Psoas muscle (tissue), 8 donors: ENCODE data around the gene TK1. TPM values are rescaled to one million over a fixed set of nuclear protein-coding genes. Genes with fewer than 3 reads are reported as not detected.

Experiments used
- ATAC-seq, 4 donors: fragments of 200-7000 bp; cut with Tn5 transposase; one replicate each; pipeline ENCODE4 v1.9.1; 2020; ENCODE audit warnings: moderate library complexity in 3 of 4, mild to moderate bottlenecking in 2 of 4
- DNase-seq, 2 donors: peaks; one replicate each; pipeline ENCODE4 v3.0.0-alpha.2; 2020
- H3K27ac ChIP-seq: fragments of 200-600 bp; one replicate; pipeline ENCODE4 v1.8.0; 2022
- H3K27me3 ChIP-seq, 3 donors: fragments of 200-600 bp in 1 of 3; one replicate each; pipeline versions ENCODE4 v1.6.1 to v1.8.0; 2013 to 2022; ENCODE audit warnings: low read length in 2 of 3, mild to moderate bottlenecking in 2 of 3, moderate library complexity in 1 of 3; ENCODE audit not compliant: insufficient read depth in 3 of 3
- H3K36me3 ChIP-seq, 2 donors: fragments of 200-600 bp in 1 of 2; one replicate each; pipeline versions ENCODE4 v1.6.1 to v1.8.0; 2013 to 2022; ENCODE audit warnings: low read depth in 1 of 2, mild to moderate bottlenecking in 1 of 2, moderate library complexity in 1 of 2; ENCODE audit not compliant: insufficient read depth in 1 of 2
- H3K4me1 ChIP-seq: fragments of 200-600 bp; one replicate; pipeline ENCODE4 v1.8.0; 2022
- H3K4me3 ChIP-seq: fragments of 200-600 bp; one replicate; pipeline ENCODE4 v1.8.0; 2022; ENCODE audit warnings: mild to moderate bottlenecking
- H3K9me3 ChIP-seq: fragments of 200-600 bp; one replicate; pipeline ENCODE4 v1.8.0; 2022
- CTCF ChIP-seq: fragments of 200-600 bp; IDR thresholded peaks from one replicate; pipeline ENCODE4 v1.8.0; 2022; ENCODE audit warnings: antibody characterized with exemption
- WGBS, 3 donors: extraction: QIAGEN DNeasy Blood & Tissue Kit; methylation state at CpG; one replicate each; pipeline versions ENCODE4 v1.1.6 to v1.1.7; 2013; 5-methylcytosine and 5-hydroxymethylcytosine counted together
- intact Hi-C, 2 donors: fragments of 100-400 bp; cut with DNase I; formaldehyde crosslinking; loops; one replicate each; pipeline versions ENCODE4 v1.11.0 to v1.14.2; 2022
- polyA plus RNA-seq, 3 donors: library from polyadenylated mRNA; stranded (reverse); fragments of 200-250 nt; gene quantifications; one replicate each; pipeline ENCODE4 v1.2.3, GENCODE V29; 2013
- total RNA-seq, 4 donors: library from RNA; stranded (reverse); fragmentation: NEBNext Ultra II Directional in 2 of 4; extraction: Animal tissue kit (Norgen Biotek cat#: 25700) in 2 of 4; gene quantifications; one replicate each; pipeline versions ENCODE4 v1.2.1 to v1.2.4, GENCODE V29; 2021 to 2023
- donor health status: healthy with polysubstance abuse.
- donor health status: DM: no; HTN: no; CAD: no; lungs with moderate emphysema.
- donor health status: Bipolar disorder and iron deficiency.
- donor health status: healthy.
- donor health status: DM: yes; HTN: yes; CAD: no.
- donor health status: DM: no; HTN: no; CAD: no.
- donor health status: DM: no; HTN: no; CAD: no.
- donor health status: DM: yes; HTN: yes; CAD: no.

The TK1 gene
- total and polyA plus RNA-seq, 7 donors: 0.68 to 3.1 (median 1.5) TPM

- 80 to 83% (median 81%) methylated on average over 11 of the region's 11 CpGs for WGBS, 3 donors
- H3K9me3 ChIP-seq: no peaks in the 10 kb centered on the region
- no peaks in the 10 kb centered on the region for H3K36me3 ChIP-seq
- ATAC-seq (no peak), DNase-seq (no peak)
- H3K27ac ChIP-seq: no peak overlapping the region
- H3K4me3 ChIP-seq: no peak overlapping the region
- no peak for TF ChIP-seq CTCF
- H3K27me3 ChIP-seq: no peaks in the 10 kb centered on the region
- intact Hi-C loops: no loop called here
- no peaks in the 10 kb centered on the region for H3K4me1 ChIP-seq
These were observed 24.2 kb upstream of the TK1 start for GRCh38 chr17:78211032-78211431.

GRCh38 chr17:78210111-78210510 is 23.3 kb upstream of the TK1 start:
- Histone ChIP-seq H3K4me1 (no peaks in the 10 kb centered on the region), H3K36me3 (no peaks in the 10 kb centered on the region), H3K4me3 (no peak overlapping the region), H3K27me3 (no peaks in the 10 kb centered on the region), H3K9me3 (no peaks in the 10 kb centered on the region), H3K27ac (no peak overlapping the region)
- 78 to 81% (median 79%) methylated on average over 9 to 10 of the region's 10 CpGs for WGBS, 3 donors
- ATAC-seq: no peak
- intact Hi-C loops: no loop called here
- no peak for TF ChIP-seq CTCF
- DNase-seq: no peak

GRCh38 chr17:78208486-78208885 is 21.6 kb upstream of the TK1 start:
- no peaks in the 10 kb centered on the region for H3K9me3 ChIP-seq
- no peaks in the 10 kb centered on the region for H3K27me3 ChIP-seq
- H3K27ac ChIP-seq: no peak overlapping the region
- no peaks in the 10 kb centered on the region for H3K36me3 ChIP-seq
- TF ChIP-seq CTCF: no peak
- no peak overlapping the region for H3K4me3 ChIP-seq
- no peaks in the 10 kb centered on the region for H3K4me1 ChIP-seq
- no peak for DNase-seq
- 69 to 88% (median 79%) methylated on average over 3 of the region's 3 CpGs for WGBS, 3 donors
- ATAC-seq: no peak
- intact Hi-C loops: no loop called here

- H3K36me3 ChIP-seq: no peaks in the 10 kb centered on the region
- no peaks in the 10 kb centered on the region for H3K27me3 ChIP-seq
- WGBS, 3 donors: 68 to 83% (median 77%) methylated on average over 7 of the region's 7 CpGs
- TF ChIP-seq CTCF: no peak
- H3K27ac ChIP-seq: no peak overlapping the region
- H3K4me1 ChIP-seq: no peaks in the 10 kb centered on the region
- ATAC-seq: no peak
- no peak for DNase-seq
- H3K9me3 ChIP-seq: no peaks in the 10 kb centered on the region
- intact Hi-C loops: no loop called here
- H3K4me3 ChIP-seq: no peak overlapping the region
These were observed 19.4 kb upstream of the TK1 start for GRCh38 chr17:78206298-78206697.

- no peaks in the 10 kb centered on the region for H3K36me3 ChIP-seq
- H3K27ac ChIP-seq: no peak overlapping the region
- 83 to 90% (median 86%) methylated on average over 17 of the region's 17 CpGs for WGBS, 3 donors
- no peak for DNase-seq
- intact Hi-C loops: no loop called here
- no peaks in the 10 kb centered on the region for H3K9me3 ChIP-seq
- TF ChIP-seq CTCF: no peak
- no peak overlapping the region for H3K4me3 ChIP-seq
- no peaks in the 10 kb centered on the region for H3K27me3 ChIP-seq
- H3K4me1 ChIP-seq: no peaks in the 10 kb centered on the region
- ATAC-seq: no peak
These were observed 18.4 kb upstream of the TK1 start for GRCh38 chr17:78205124-78205775.
